ENCODE data around the gene HOMER1.

Gene HOMER1

GRCh38 chr5:79513704-79514390, at the start of gene HOMER1:
HOMER1 (minus strand) TSS chr5:79514134; CDS start chr5:79512774, 1,360 bp downstream.
- peak; percentile 91 for DNase-seq (ENCODE audit: low spot score)

- no peak for DNase-seq (ENCODE audit: low spot score)
Observed at GRCh38 chr5:79563247-79563590, 49.3 kb upstream of the HOMER1 start.

GRCh38 chr5:79562351-79563246, 48.7 kb upstream of the HOMER1 start:
- no peak for DNase-seq (ENCODE audit: low spot score)

- DNase-seq (ENCODE audit: low spot score), result no peak
Observed at GRCh38 chr5:79561525-79561893, 47.6 kb upstream of the HOMER1 start.

- no peak for DNase-seq (ENCODE audit: low spot score)
Observed at GRCh38 chr5:79560771-79561524, 47.0 kb upstream of the HOMER1 start.

- DNase-seq (ENCODE audit: low spot score), result no peak
Observed at GRCh38 chr5:79555418-79555817, 41.5 kb upstream of the HOMER1 start.

GRCh38 chr5:79552984-79553383, 39.0 kb upstream of the HOMER1 start:
- no peak for DNase-seq (ENCODE audit: low spot score)

GRCh38 chr5:79547982-79548381, 34.0 kb upstream of the HOMER1 start:
- no peak for DNase-seq (ENCODE audit: low spot score)

- no peak for DNase-seq (ENCODE audit: low spot score)
Observed at GRCh38 chr5:79547429-79547822, 33.5 kb upstream of the HOMER1 start.

- no peak for DNase-seq (ENCODE audit: low spot score)
Observed at GRCh38 chr5:79546782-79547428, 33.0 kb upstream of the HOMER1 start.

GRCh38 chr5:79544131-79544530, 30.2 kb upstream of the HOMER1 start:
- DNase-seq (ENCODE audit: low spot score), result no peak

- DNase-seq (ENCODE audit: low spot score), result no peak
Observed at GRCh38 chr5:79540939-79541338, 27.0 kb upstream of the HOMER1 start.

GRCh38 chr5:79536193-79536906, 22.4 kb upstream of the HOMER1 start:
- no peak for DNase-seq (ENCODE audit: low spot score)

- DNase-seq (ENCODE audit: low spot score), result no peak
Observed at GRCh38 chr5:79535477-79536192, 21.7 kb upstream of the HOMER1 start.

GRCh38 chr5:79529110-79529509, 15.2 kb upstream of the HOMER1 start:
- no peak for DNase-seq (ENCODE audit: low spot score)

- no peak for DNase-seq (ENCODE audit: low spot score)
Observed at GRCh38 chr5:79527431-79527830, 13.5 kb upstream of the HOMER1 start.

GRCh38 chr5:79526928-79527327, 13.0 kb upstream of the HOMER1 start:
- no peak for DNase-seq (ENCODE audit: low spot score)

- DNase-seq (ENCODE audit: low spot score), result no peak
Observed at GRCh38 chr5:79526493-79526892, 12.6 kb upstream of the HOMER1 start.

GRCh38 chr5:79521156-79521555, 7.2 kb upstream of the HOMER1 start:
- DNase-seq (ENCODE audit: low spot score), result no peak

- DNase-seq (ENCODE audit: low spot score), result no peak
Observed at GRCh38 chr5:79518718-79519117, 4.8 kb upstream of the HOMER1 start.

GRCh38 chr5:79517601-79518000, 3.7 kb upstream of the HOMER1 start:
- DNase-seq (ENCODE audit: low spot score), result no peak

All from ecto neural progenitor cell (in vitro differentiated cells).